SKM-1 (cell line): Measurements from ENCODE around the gene PHACTR1.

Source experiments
- DNase-seq: peaks from one replicate; lab custom pipeline; 2025; ENCODE audit not compliant: unreplicated experiment; lab: John Stamatoyannopoulos, UW

Gene PHACTR1

DNA sequence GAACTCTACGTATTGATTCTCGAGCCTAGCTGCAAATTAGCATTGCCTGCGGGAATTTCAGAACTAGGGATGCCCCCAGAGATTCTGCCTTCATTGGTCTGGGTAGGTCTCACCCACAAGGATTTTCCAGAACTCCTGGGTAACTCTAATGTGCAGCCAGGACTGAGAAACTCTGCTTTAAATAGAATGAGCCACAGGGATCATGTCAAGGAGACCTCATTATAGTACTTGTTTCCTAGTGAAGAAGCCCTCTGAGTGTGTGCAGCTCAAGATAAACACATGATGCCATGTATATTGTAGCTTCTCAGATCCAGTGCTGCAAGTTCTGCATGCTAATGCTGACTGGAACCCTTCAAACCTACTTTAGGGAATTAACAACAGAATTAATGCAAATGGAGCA is 179.2 kb downstream of the PHACTR1 start:
- DNase-seq = no peak

GRCh38 chr6:12896208-12896733 is 179.7 kb downstream of the PHACTR1 start:
- DNase-seq = no peak

DNA sequence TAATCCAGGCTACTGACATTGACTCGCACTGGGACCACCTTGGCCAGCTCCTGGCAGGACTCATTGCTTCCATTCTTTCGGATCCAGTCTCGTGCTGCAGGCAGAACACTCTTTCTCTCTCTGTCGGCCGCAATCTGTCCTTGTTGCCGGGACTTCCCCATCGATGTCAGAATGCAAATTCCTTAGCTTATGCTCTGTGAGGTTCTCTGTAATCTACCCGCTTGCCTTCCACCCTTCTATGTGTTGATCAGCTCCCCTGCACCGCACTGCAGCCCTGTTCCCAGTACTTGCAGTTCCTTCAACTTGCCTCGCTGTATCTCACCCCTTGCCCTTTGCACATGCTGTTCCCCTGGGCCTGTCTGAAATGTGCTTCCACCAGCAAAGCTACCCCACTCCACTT is 182.0 kb downstream of the PHACTR1 start:
- no peak for DNase-seq

- no peak for DNase-seq
These were observed 182.7 kb downstream of the PHACTR1 start for GRCh38 chr6:12899046-12899833.

DNA sequence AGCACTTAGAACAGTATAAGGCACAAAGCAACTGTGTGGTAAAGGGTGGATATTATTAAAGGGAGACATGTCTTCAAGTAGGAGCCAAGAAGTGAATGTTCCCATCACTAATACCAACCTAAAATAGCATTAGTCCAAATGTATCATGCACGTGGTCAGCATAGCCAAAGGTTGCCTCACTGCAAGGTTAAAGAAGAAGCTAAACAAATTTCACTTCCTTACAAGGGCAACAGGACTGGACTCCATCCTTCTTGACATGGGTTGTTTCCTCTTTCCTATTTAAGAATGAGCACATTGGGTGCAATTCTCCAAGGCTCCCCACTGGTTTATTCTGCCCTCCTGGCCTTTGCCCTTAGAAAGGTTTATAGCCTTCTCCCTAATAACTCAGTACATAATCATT is 186.7 kb downstream of the PHACTR1 start:
- DNase-seq = peak; percentile 71

- no peak for DNase-seq
These were observed 193.3 kb downstream of the PHACTR1 start for GRCh38 chr6:12909833-12910232.

- peak; percentile 14 for DNase-seq
These were observed 194.9 kb downstream of the PHACTR1 start for GRCh38 chr6:12911427-12911826.

DNA sequence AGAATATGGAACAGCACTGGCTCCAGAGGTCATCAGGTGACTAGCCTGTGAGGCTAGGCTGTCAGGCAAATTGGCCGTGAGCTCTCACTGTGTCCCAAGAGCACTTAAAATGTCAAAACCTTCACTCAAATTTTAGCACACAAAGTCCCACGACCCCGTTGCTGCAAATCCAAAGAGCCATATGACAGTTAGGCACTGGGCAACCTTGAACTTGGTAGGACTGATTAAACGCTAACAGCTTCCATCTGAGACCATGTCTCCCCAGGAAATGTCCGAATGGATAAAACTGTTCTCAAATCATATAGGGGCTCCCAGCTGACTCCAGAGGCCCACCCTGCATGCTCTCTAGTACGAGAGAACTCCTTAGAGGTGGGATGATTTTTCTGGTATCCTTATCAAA is 196.6 kb downstream of the PHACTR1 start:
- DNase-seq = no peak

DNA sequence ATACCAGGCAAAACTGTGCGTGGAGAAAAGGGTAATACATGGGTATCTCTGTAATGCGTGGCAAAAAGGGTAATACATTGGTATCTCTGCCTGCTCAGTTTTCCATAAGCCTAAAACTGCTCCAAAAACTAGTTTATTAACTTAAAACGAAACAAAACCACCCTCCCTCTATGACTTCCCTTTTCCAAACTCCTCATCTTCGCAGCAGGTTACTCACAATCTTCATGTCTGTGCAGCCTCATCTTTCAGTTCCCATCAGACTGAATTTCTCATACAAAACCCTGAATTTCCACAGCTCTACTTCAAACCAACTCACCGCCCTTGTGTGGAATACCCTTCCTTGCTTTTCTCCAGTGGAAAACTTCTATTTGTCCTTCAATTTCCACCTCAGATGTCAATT is 199.4 kb downstream of the PHACTR1 start:
- DNase-seq = peak; percentile 17

GRCh38 chr6:12916420-12917136 is 200.0 kb downstream of the PHACTR1 start:
- DNase-seq = no peak

- no peak for DNase-seq
These were observed 204.9 kb downstream of the PHACTR1 start for GRCh38 chr6:12921467-12921866.

GRCh38 chr6:12923644-12924235 is 207.2 kb downstream of the PHACTR1 start:
- no peak for DNase-seq

DNA sequence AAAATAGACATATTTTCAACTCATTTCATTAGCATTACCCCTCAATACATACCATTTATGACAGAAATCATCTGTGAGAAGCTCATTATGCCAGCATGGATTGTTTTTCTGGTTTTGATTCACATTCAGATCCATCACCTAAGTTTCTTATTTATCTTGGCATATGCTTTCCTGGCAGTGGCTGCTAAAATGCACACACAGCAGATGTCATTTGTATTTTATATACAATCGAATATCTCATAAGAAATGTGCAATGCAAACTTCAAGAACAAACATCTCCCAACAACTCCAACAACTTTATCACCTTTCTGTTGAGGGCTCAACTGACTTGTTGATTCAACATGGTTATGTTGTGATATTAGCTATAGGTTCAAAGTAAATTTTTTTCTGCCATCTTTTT is 208.3 kb downstream of the PHACTR1 start:
- no peak for DNase-seq

- no peak for DNase-seq
These were observed 211.2 kb downstream of the PHACTR1 start for GRCh38 chr6:12927746-12928145.

DNA sequence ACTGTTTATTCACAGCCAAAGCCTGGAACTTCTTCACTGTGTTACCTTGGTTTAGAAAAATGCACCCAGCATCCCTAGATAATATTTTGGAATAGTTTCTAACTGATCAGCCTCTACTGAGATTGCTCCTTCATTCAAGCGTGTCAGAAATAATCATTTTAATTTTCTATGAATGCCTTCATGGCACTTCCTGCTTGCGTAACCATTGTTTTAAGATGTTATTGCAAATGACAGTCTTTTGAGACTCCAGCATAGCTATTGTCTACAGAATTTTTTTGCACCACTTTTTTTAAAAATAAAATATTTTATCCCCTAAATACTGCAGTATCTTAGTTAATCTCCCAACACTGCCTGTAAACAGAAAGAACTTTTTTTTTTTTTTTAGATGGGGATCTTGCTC is 213.1 kb downstream of the PHACTR1 start:
- no peak for DNase-seq

- DNase-seq = no peak
These were observed 215.1 kb downstream of the PHACTR1 start for GRCh38 chr6:12931639-12932038.

DNA sequence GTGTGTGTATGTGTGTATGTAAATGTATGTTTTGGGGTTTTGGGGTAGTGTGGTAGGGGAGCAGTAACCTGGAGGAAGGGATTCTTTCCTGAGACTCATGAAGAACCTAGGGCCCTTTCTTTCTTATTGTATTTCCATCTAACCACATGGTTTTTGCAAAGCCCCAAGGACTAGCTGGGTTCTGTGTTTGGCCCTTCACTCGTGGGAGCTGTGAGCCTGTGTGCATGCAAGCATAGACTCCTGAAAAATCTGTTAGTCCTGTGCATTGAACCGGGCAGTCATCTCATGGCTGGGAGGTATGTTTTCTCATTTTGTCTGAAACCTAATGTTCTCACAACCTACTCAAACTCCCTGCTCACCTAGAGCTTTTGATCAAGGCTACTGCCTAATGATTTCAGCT is 219.1 kb downstream of the PHACTR1 start:
- no peak for DNase-seq

DNA sequence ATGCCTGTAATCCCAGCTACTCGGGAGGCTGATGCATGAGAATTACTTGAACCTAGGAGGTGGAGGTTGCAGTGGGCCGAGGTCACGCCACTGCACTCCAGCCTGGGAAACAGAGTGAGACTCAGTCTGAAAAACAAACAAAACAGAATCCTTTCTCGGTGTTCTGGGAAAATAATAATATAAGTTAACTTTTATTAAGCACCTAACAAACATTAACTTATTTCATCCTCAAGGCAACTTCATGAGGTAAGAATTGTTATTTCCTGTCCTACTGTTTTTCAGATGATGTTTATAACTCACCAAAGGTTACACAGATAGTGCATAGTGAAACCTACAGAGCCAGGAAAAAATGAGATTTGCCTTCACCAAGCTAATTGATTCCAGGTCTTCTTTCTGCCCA is 221.4 kb downstream of the PHACTR1 start:
- no peak for DNase-seq

DNA sequence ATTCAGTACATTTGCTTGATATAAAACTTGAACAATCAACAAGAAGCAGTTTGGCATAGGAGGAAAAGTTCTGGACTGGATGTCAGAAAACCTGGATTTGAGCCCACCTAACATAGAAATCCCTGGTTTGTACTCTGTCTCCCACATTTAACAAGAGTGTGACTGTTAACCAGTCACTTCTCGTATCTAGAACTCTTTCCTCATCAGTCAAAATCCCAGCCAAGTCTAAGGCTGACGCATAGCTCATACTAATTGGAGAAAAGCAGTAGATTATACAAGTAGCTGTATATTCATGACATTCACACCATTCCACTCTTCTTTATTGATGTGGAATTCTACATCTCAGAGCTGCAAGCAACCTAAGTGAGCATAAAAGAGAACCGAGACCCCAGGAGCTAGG is 222.7 kb downstream of the PHACTR1 start:
- DNase-seq = no peak

- no peak for DNase-seq
These were observed 224.9 kb downstream of the PHACTR1 start for GRCh38 chr6:12941422-12941821.

- no peak for DNase-seq
These were observed 227.0 kb downstream of the PHACTR1 start for GRCh38 chr6:12943549-12943948.

DNA sequence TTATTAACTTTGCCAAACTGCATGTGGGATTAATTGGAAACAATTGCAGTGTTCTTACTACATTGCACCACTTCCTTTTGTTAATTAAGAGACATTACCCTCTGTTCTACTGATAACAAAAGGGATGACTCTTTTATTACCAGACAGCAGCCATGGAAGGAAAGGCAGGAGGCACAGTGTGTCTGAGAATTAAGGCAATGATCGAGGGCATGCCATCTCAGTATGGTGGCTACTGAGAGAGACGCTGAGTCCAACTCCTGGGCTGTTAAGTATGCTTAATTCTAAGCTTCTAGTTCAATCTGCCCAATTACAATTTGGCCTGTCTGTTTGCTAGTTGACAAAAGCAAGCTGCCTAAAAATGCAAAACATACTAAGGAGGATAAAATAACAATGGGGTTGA is 227.4 kb downstream of the PHACTR1 start:
- no peak for DNase-seq
